GM12891 (cell line): Measurements from ENCODE around the gene ARFGAP2.
"Not testable (repeated sequence)": the region's sequence is repeated elsewhere in the genome, so short reads cannot be mapped to it uniquely, and the experiment has no call there.

Source experiments
- POLR2A ChIP-seq: IDR thresholded peaks from 2 replicates; pipeline ENCODE4 v1.6.1; 2011; ENCODE audit warnings: low read depth, low read length, control low read depth
- POLR2AphosphoS5 ChIP-seq: IDR thresholded peaks from 2 replicates; pipeline ENCODE4 v1.6.1; 2011; ENCODE audit warnings: low read depth, low read length, control low read depth
- POU2F2 ChIP-seq: IDR thresholded peaks from 2 replicates; pipeline ENCODE4 v1.6.1; 2011; ENCODE audit warnings: low read depth, mild to moderate bottlenecking, control low read depth, low read length, moderate library complexity
- TAF1 ChIP-seq: IDR thresholded peaks from 2 replicates; pipeline ENCODE4 v1.6.1; 2011; ENCODE audit warnings: low read depth, low read length, control low read depth

- TF ChIP-seq POLR2AphosphoS5, TAF1, POLR2A, POU2F2: not testable (repeated sequence)
Observed at GRCh38 chr11:47118958-47119688, 57.6 kb downstream of the ARFGAP2 start.
